Natural killer cell treated with Interleukin-12 subunit alpha and Interleukin-12 subunit beta and Interleukin-15 and Interleukin-18, amount 100 ng/mL, for 72 hours (primary cell): ENCODE data around the gene RTP4. TPM values are rescaled to one million over a fixed set of nuclear protein-coding genes. Genes with fewer than 3 reads are reported as not detected.
A peak's percentile ranks its signal among the peaks of the same experiment; 100 is the strongest.

Experiments
- ATAC-seq, 2 donors: fragments of 150-1000 bp; cut with Tn5 transposase in 1 of 2; sonication (Bioruptor Pico), chemical (Tn5 transposase) in 1 of 2; 2 replicates each; pipeline ENCODE4 v1.10.0; 2021
- DNase-seq: peaks from one replicate; pipeline ENCODE4 v3.0.0; 2022; ENCODE audit warnings: low spot score
- H3K27ac Mint-ChIP-seq, 2 donors: 1 replicate in 1 of 2; 2 replicates in 1 of 2; pipeline ENCODE4 v1.8.0; 2022; ENCODE audit warnings: mixed read lengths in 2 of 2, mild to moderate bottlenecking in 1 of 2, moderate library complexity in 1 of 2
- H3K27me3 Mint-ChIP-seq, 2 donors: 1 replicate in 1 of 2; 2 replicates in 1 of 2; pipeline ENCODE4 v1.8.0; 2022; ENCODE audit warnings: mixed read lengths in 2 of 2
- H3K36me3 Mint-ChIP-seq: one replicate; pipeline ENCODE4 v1.8.0; 2022; ENCODE audit warnings: mixed read lengths
- H3K4me1 Mint-ChIP-seq, 2 donors: 1 replicate in 1 of 2; 2 replicates in 1 of 2; pipeline ENCODE4 v1.8.0; 2022; ENCODE audit warnings: low read depth in 2 of 2, mixed read lengths in 2 of 2, mild to moderate bottlenecking in 1 of 2
- H3K4me3 Mint-ChIP-seq: one replicate; pipeline ENCODE4 v1.8.0; 2022; ENCODE audit warnings: mixed read lengths
- H3K9me3 Mint-ChIP-seq: 2 replicates; pipeline ENCODE4 v1.8.0; 2022; ENCODE audit warnings: mixed read lengths
- total RNA-seq, 2 donors: library from RNA; stranded (reverse); gene quantifications; one replicate each; pipeline ENCODE4 v1.2.3, GENCODE V29; 2022

RTP4 gene, protein sequence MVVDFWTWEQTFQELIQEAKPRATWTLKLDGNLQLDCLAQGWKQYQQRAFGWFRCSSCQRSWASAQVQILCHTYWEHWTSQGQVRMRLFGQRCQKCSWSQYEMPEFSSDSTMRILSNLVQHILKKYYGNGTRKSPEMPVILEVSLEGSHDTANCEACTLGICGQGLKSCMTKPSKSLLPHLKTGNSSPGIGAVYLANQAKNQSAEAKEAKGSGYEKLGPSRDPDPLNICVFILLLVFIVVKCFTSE
- 1 to 10 TPM; 3.8 to 6.7 TPM for total RNA-seq

DNA sequence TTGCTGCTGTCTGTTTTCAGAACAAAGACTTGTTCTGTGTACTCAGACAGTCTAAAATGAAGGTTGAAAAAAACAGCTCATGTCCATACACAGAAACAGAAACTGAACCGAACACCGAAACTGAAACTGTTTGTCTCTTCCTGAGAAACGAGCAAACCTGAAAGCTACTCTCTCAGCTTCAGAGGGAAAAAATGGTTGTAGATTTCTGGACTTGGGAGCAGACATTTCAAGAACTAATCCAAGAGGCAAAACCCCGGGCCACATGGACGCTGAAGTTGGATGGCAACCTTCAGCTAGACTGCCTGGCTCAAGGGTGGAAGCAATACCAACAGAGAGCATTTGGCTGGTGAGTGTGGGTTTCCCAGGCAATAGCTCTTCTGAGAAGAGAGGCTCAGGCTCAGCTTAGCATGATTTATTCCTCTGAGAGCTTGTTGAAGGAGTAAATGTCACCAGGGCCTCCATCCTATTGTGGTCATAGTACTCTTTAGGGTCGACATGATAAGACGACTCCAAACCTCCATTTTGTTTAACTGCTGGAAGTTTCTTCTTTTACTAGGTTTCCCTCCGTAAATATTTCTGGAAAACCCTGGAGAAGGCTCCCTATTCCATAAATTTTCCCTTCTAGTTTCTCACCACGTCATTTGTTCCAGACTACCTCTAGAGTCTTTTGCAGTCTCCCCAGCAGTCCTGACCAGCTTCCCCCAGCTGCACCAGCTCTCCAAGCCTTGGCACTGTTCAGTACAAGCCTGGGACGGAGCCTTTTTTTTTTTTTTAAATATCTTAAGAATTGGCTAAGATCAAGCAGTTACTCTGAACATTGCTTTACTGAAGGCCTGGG, at the start of gene RTP4:
TSS of gene RTP4 (plus strand) at position 135 of the 838 bp plus-strand sequence. CDS start at position 192, 57 bp downstream.
- H3K9me3 Mint-ChIP-seq: no peaks in the 10 kb centered on the region
- peaks cover 15% of the 10 kb centered on the region for H3K36me3 Mint-ChIP-seq
- ATAC-seq (peak; percentile 88 to 90), DNase-seq (peak; percentile 78)
- H3K27ac Mint-ChIP-seq: peak within 1 kb of the TSS; percentile 91 to 100
- H3K4me1 Mint-ChIP-seq: peaks cover 22 to 23% of the 10 kb centered on the region in 2 donors
- peak within 1 kb of the TSS; percentile 85 for H3K4me3 Mint-ChIP-seq
- H3K27me3 Mint-ChIP-seq: no peaks in the 10 kb centered on the region

DNA sequence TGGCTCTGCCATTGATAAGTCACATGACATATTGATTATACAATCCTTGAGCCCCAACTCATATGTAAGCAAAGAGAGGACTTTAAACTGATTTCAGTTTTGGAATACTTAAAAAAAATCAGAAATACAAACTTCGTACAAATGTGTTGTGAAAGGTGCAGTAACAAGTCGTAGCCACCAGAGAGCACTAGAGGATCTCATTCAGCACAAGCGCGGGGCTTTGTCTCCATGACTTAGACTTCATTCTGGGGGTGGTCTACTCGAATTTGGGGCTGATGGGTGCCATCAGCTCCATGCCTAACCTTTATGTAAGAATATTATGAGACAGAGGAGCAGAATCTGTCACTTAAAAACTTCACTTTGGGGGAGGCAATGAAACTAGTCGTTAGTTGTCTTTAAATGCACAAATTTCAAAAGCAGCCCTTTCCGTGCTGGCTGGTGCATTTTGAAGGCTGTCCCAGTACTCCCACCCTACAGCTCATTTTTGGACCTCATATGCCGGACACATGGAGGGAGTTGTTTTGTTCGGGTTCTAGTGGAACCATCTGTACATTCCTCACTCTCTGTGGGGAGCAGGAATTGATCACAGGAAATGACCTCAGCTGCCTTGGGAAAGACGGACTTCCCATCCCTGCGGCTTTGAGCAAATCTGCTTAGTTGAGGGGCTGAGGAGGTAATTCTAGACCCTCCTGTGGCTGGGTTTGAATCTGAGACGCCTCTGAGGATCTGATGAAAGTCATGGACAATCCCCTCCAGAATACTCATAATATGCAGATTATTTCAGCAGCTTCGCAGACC, 49.2 kb upstream of the RTP4 start:
- Mint-ChIP-seq H3K9me3 (no peaks in the 10 kb centered on the region), H3K27ac (peak overlapping the region in 1 of 2 donors; percentile 13), H3K4me1 (peaks cover 11 to 14% of the 10 kb centered on the region in 2 donors), H3K4me3 (no peak overlapping the region), H3K27me3 (peaks cover 25 to 34% of the 10 kb centered on the region in 2 donors), H3K36me3 (no peaks in the 10 kb centered on the region)
- ATAC-seq: no peak
- no peak for DNase-seq

DNA sequence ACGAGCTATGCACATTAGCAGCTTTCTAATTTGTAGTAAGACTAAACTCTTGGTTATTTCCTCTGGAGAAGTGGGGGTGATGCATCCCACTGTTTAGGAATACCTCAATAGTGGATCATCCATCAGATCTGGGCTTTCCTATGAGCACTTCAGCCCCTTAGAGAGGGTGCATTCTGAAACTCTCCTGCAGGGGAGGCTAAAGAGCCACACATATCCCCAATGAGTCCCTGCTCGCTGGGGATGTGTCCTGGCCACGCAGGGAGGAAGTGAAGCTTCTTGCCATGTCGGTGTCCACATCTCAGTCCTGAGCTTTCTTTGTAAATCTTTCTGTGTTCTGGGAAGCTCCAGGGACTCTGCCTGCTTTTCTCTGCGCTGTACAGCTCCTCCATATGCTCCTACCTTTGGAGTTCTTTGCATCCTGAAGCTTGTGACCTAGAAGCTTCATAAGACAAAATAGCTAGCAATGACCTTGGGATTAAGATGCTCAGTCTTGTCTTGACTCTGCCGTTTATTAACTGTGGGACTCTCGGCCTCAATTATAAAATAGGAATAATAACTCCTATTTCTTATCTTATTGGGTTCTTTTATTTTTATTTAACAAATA, 48.4 kb upstream of the RTP4 start:
- Mint-ChIP-seq H3K4me1 (peaks cover 11 to 14% of the 10 kb centered on the region in 2 donors), H3K27me3 (peaks cover 20 to 30% of the 10 kb centered on the region in 2 donors), H3K36me3 (no peaks in the 10 kb centered on the region), H3K4me3 (no peak overlapping the region), H3K9me3 (no peaks in the 10 kb centered on the region), H3K27ac (no peak overlapping the region)
- ATAC-seq (peak; percentile 56 to 78), DNase-seq (no peak)

DNA sequence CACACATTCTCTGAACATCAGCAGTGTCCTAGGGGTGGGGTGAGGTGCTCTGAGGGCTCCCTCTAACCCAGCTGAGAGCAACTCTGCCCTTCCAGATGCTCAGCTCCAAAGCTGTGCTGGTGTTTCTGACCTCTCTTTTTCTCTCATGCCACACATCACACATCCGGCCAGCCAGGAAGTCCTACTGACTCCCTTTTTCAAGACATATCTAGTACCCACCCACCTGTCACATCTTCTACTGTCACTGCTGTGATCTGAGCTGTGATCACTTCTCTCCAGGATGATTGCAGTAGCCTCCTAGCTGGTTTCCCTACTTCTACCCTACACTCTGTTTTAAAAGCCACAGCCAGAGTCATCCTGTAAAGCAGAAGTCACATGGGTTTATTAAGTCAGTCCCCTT, 46.4 kb upstream of the RTP4 start:
- H3K27ac Mint-ChIP-seq: no peak overlapping the region
- H3K36me3 Mint-ChIP-seq: no peaks in the 10 kb centered on the region
- H3K4me3 Mint-ChIP-seq: no peak overlapping the region
- H3K27me3 Mint-ChIP-seq: peaks cover 14 to 20% of the 10 kb centered on the region in 2 donors
- DNase-seq (no peak), ATAC-seq (peak in 1 of 2 donors; percentile 50)
- peaks cover 11 to 14% of the 10 kb centered on the region in 2 donors for H3K4me1 Mint-ChIP-seq
- no peaks in the 10 kb centered on the region for H3K9me3 Mint-ChIP-seq

DNA sequence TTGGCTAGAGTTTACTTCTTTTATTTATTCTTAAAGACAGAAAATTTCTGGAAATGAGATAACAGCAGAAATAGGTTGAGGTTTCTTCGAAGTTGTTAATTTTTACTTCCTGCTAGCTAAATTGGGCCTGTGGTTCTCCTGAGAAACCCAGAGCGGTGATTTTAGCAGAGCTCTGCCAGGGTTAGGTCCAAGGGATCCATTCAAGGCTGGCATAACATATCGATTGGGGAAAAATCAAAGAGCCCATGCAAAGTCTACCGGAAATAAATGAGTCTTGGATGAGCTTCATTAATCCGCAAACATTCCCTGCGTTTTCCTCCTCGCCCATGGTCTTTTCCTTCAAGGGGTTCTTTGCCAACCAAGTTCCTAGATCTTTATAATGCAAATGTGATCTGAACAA, 45.9 kb upstream of the RTP4 start:
- Mint-ChIP-seq H3K4me1 (peaks cover 11 to 14% of the 10 kb centered on the region in 2 donors), H3K9me3 (no peaks in the 10 kb centered on the region), H3K27me3 (peaks cover 9 to 15% of the 10 kb centered on the region in 2 donors), H3K4me3 (no peak overlapping the region), H3K36me3 (no peaks in the 10 kb centered on the region), H3K27ac (no peak overlapping the region)
- DNase-seq (no peak), ATAC-seq (no peak)

DNA sequence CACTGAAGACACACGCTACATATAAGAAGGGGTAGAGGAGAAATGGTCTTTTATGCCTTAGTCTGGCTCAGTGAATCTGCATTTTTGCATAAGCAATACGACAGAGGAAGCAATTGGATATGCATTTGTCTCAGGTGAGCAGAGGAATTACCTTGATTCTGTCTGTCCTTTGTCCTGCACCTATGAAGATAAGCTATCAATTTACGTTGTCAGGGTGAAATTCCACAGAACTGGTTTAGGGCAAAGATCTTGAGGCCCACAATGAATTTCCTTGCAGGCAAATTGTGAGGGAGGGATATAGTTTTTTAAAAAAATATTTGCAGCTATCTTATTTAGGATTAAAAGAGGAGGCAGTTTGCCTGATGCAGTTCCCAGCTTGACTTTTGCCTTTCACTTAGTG, 45.1 kb upstream of the RTP4 start:
- H3K36me3 Mint-ChIP-seq: no peaks in the 10 kb centered on the region
- H3K4me1 Mint-ChIP-seq: peaks cover 11 to 14% of the 10 kb centered on the region in 2 donors
- H3K27me3 Mint-ChIP-seq: peaks cover 5 to 11% of the 10 kb centered on the region in 2 donors
- ATAC-seq (no peak), DNase-seq (no peak)
- no peak overlapping the region for H3K27ac Mint-ChIP-seq
- H3K4me3 Mint-ChIP-seq: no peak overlapping the region
- no peaks in the 10 kb centered on the region for H3K9me3 Mint-ChIP-seq

DNA sequence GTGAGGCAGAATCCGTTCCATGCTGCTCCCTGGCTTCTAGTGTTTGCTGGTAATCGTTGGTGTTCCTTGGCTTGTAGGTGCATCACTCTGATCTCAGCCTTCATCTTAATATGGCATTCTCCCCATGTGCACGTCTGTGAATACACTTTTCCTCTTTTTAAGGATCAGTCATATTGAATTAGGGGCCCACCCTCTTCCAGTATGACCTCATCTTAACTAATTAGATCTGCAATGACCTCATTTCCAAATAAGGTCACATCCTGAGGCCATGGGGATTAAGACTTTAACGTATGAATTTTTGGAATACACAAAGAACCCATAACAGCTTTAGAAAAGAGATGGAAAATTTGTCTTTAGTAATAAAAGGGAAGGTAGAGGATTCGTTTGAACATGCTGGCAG, 42.6 kb upstream of the RTP4 start:
- DNase-seq (no peak), ATAC-seq (no peak)
- no peak overlapping the region for H3K4me3 Mint-ChIP-seq
- H3K9me3 Mint-ChIP-seq: no peaks in the 10 kb centered on the region
- no peaks in the 10 kb centered on the region for H3K36me3 Mint-ChIP-seq
- no peak overlapping the region for H3K27ac Mint-ChIP-seq
- H3K4me1 Mint-ChIP-seq: peaks cover 4 to 5% of the 10 kb centered on the region in 2 donors
- H3K27me3 Mint-ChIP-seq: peaks cover 8 to 17% of the 10 kb centered on the region in 2 donors

DNA sequence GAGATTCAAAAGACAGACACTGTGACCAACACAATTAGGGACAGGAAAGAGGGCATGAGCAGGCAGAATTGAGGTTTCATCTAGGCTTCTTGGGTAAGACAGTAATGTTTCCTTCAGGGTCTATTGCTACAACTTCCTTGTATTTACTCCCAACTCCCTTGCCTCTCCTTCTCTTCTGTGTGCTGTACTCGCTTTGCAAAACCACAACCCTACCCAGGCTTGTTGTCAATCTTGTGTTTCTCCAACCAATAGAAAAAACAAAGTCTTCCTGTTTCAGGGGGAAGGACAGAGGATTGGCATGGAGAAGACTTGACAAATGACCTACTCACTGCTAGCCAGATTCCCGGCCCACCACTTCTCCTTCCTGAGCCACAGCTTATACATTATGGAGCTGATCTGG, 40.3 kb upstream of the RTP4 start:
- Mint-ChIP-seq H3K9me3 (no peaks in the 10 kb centered on the region), H3K27me3 (peaks cover 15 to 31% of the 10 kb centered on the region in 2 donors), H3K4me1 (no peaks in the 10 kb centered on the region), H3K27ac (no peak overlapping the region), H3K4me3 (no peak overlapping the region), H3K36me3 (no peaks in the 10 kb centered on the region)
- no peak for DNase-seq
- ATAC-seq: no peak

DNA sequence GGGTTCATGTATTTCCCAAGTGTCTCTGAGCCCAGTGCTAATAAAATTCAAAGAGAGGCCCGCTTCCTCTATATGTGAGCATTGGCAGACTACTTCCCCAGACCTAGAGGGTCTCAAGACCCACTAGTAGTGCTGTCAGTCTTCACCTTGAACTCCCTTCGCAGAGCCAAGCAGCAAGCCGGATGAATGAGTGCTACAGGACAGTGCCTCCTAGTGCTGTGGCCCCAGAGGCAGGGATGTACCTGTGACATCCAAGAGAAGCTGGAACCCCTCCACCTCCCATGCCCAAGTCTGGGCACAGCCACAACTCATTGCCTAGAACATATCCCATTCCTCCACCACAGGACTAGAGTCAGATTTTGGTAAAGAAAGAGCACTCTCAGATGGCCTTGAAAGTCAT, 39.5 kb upstream of the RTP4 start:
- Mint-ChIP-seq H3K27me3 (peaks cover 15 to 32% of the 10 kb centered on the region in 2 donors), H3K36me3 (no peaks in the 10 kb centered on the region), H3K4me1 (no peaks in the 10 kb centered on the region), H3K4me3 (no peak overlapping the region), H3K9me3 (no peaks in the 10 kb centered on the region), H3K27ac (no peak overlapping the region)
- ATAC-seq: no peak
- no peak for DNase-seq

DNA sequence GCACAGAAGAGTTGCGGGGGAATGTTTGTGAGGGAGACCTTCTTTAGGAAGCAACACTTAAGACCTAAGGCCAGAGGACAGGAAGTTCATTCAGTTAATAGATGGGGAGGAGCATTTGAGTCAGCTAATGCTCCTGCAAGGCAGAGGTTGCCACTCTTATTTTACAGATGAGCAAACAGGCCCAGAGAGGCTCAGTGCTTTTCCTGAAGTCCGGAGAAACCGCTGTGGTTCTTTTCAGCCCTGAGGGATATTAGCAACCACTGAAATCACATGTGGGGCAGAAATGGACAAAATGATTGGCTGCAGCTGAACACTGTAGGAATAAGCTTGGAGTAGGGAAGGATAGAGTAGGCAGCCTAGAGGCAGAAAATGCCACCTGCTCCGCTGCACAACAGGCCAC, 33.3 kb upstream of the RTP4 start:
- H3K4me1 Mint-ChIP-seq: no peaks in the 10 kb centered on the region
- no peak for ATAC-seq
- peaks cover 22 to 44% of the 10 kb centered on the region in 2 donors for H3K27me3 Mint-ChIP-seq
- no peaks in the 10 kb centered on the region for H3K9me3 Mint-ChIP-seq
- H3K27ac Mint-ChIP-seq: no peak overlapping the region
- no peak overlapping the region for H3K4me3 Mint-ChIP-seq
- H3K36me3 Mint-ChIP-seq: no peaks in the 10 kb centered on the region
- no peak for DNase-seq

DNA sequence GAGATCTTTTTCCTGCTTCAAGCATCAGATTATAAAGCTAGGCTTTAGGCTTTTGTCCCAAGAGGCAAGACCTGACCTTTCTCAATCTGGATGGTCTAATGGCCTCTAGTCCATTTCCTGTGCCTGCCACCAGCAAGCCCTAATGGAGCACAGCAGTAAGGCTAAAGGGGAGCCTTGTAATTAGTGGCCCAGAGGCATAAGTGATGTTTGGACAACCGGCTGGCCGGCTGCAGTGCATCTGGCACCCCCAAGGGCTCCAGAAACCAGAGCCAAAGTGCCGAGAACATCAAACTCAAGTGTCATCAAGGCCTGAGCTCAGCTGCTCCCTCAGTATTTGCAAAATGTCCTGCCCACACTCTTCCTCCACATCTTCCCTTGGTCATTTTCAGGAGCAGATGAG, 31.9 kb upstream of the RTP4 start:
- Mint-ChIP-seq H3K27me3 (peaks cover 32 to 53% of the 10 kb centered on the region in 2 donors), H3K27ac (no peak overlapping the region), H3K9me3 (no peaks in the 10 kb centered on the region), H3K4me3 (no peak overlapping the region), H3K36me3 (no peaks in the 10 kb centered on the region), H3K4me1 (no peaks in the 10 kb centered on the region)
- ATAC-seq (no peak), DNase-seq (no peak)

DNA sequence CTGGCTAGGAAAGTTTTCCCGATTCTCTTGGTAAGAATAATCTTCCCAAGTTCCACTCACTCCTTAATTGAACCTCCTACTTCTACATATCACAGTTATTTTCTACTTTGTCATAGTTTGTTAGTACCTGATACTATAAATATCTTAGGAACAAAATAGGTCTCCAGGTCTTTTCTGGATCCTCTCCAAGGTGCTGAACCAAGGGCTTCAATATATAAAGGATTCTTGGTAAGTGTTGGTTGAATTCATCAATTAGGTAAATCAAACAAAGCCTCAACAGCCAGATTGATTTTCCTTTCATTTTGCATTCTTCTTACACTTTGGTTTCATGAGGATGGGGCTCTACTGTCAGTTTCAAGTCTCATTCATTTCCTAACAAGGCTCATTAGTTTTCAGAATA, 27.6 kb upstream of the RTP4 start:
- DNase-seq (no peak), ATAC-seq (no peak)
- Mint-ChIP-seq H3K4me3 (no peak overlapping the region), H3K9me3 (no peaks in the 10 kb centered on the region), H3K27ac (no peak overlapping the region), H3K36me3 (no peaks in the 10 kb centered on the region), H3K27me3 (peaks cover 34 to 54% of the 10 kb centered on the region in 2 donors), H3K4me1 (no peaks in the 10 kb centered on the region)

DNA sequence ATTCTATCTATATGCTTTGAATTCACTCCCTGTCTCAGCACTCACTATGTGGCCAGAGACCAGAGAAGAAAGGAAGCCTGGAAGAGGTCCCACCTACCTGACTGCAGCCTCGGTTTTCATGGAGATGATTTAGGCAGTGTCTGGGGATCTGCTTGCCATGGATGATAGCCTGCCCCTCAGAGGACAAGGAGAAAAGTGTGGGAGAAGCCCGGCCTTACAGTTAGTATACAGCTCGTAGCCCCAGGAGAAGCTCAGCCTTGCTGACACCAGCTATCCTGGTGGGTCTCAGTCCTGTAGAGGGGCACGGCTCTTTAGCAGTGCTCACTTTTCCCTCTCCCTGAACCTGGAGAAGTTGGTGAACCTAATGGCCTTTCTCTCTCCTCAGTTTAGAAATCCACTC, 25.9 kb upstream of the RTP4 start:
- Mint-ChIP-seq H3K4me3 (no peak overlapping the region), H3K4me1 (no peaks in the 10 kb centered on the region), H3K36me3 (no peaks in the 10 kb centered on the region), H3K27ac (no peak overlapping the region), H3K9me3 (no peaks in the 10 kb centered on the region), H3K27me3 (peaks cover 28 to 45% of the 10 kb centered on the region in 2 donors)
- ATAC-seq (no peak), DNase-seq (no peak)
